Ramos (cell line): ENCODE measurements around the gene MOB1A.
"Not testable (repeated sequence)": the region's sequence is repeated elsewhere in the genome, so short reads cannot be mapped to it uniquely, and the experiment has no call there.

Experiments used
- in situ Hi-C: fragments of 300-500 bp; cut with MboI; formaldehyde crosslinking; loops from one replicate; pipeline ENCODE4 v1.14.3; 2022; ENCODE audit warnings: low sequenced_read_pairs; ENCODE audit not compliant: unreplicated experiment

Gene MOB1A

DNA sequence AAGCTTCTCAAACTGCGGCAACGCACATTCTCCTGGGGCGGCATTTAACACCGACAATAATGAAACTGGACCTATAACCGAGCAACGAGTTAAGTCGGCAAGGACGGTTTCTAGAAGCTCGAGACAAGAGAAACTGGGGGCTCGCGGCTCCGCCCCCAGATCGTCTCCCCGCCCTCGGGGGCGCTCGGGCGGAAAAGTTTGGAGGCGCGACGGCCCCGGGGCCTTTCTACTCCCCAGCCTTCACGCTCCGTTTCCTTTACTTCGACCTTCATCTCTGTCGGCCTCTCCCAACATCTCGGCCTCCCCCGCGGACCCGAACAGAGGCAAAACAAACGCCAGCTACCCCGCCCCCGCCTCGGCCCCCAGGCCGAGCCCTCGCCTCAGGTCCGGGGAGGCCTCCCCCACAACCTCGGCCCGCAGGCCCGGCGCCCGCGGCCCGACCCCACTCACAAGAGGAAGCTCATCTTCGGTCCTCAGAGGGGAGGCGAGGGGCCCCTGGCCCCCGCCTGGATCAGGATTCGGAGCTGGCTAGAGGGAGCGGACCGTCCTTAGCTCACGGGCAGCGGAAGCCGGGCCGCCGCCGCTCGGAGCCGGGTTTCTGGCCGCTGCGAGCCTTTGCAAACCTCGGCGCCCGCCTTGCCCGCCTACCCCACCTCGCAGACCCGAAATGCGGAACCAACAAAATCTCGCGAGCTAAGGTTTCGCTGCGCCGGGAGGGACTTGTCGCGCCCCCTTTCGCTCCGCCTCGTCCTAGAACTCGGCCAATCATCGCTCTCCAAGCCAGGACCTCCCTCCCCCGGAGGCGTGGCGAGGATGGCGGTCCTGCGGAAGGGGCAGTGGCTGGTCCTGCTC is at the start of gene MOB1A:
TSS of gene MOB1A (minus strand) at position 669 of the 852 bp plus-strand sequence. CDS start at position 464, 205 bp downstream.
- in situ Hi-C loops, result loop anchor here (25.0 kb wide), 1 partner anchor 941 kb away; the partner anchor contains the start of genes CCT7 and PRADC1

DNA sequence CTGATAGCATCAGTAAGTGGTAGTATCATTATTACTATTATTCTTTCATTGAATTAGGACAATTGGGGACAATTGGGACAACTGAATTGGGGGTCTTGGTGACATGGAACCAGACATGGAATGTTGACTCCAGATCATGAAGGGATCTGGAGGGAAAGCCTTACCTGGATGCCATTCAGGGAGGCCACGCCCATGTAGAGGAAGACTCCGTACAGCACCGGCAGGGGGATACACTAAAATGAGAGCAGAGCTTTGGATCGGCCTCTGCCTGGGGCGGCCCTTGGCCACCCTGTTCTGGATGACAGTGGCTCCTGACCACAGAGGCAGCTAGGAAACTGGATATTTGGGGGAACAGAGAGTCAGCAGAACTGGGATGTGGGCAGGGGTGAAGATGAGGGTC is 49.0 kb upstream of the MOB1A start:
- in situ Hi-C loops, result no loop called here

DNA sequence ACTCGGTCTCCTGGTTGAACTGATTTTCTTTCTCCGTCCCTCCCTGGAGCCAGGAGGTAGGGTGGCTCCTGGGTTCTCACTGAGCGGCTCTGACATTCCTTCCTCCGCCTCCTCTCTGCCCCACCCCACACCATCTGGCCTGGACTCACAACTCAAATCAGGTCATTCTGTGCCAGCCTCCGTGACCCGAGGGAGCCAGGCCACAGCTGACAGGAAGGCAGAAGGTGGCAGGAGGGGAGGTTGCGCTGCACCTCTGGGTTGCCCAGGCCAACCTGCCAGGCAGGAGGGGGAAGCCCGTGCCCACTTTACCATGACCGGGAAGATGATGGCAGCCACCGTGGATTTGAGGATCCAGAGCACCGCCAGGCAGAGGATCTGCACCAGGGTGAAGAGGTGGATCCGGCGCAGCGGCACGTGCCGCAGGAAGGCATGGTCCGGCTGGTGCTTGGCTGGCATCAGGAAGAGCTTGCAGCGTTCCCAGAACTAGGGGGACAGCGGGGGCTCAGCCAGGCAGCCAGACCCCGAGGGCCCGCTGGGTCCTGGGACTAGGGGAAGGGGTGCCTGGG is 48.1 kb upstream of the MOB1A start:
- in situ Hi-C loops, result no loop called here

DNA sequence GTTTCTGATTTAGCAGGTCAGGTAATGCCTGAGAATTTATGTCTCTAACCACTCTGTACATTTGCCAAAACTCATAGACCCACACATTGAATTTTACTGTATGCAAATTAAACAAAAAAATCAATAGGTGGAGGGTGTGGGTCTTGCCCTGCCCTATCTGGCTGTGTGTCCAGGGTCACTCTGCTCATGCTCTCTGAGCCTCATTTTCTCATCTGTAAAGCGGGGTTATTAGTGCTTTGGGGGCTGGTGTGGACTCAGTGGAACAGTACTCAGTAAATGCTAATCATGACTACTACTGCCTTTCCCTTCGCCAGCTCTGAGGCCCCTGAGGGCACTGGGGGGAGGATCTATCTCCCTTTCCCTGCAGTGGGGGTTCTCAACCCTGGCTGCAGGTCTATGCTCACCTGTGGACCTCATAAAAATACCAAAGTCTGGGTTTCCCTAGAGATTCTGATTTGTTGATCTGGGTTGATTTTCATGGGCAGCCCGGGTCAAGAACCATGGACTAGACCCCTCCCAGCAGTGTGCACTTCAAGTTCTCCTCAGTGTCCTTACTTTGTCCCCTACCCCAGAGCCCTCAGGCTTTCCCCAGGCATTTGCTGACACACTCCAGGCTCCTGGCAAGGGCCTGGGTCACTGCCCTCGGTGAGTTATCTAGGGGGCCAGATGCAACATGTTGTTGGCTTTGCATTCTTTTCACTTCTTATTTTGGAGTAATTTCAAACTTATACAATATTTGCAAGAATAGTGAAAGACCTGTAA is 47.2 kb upstream of the MOB1A start:
- in situ Hi-C loops, result no loop called here

DNA sequence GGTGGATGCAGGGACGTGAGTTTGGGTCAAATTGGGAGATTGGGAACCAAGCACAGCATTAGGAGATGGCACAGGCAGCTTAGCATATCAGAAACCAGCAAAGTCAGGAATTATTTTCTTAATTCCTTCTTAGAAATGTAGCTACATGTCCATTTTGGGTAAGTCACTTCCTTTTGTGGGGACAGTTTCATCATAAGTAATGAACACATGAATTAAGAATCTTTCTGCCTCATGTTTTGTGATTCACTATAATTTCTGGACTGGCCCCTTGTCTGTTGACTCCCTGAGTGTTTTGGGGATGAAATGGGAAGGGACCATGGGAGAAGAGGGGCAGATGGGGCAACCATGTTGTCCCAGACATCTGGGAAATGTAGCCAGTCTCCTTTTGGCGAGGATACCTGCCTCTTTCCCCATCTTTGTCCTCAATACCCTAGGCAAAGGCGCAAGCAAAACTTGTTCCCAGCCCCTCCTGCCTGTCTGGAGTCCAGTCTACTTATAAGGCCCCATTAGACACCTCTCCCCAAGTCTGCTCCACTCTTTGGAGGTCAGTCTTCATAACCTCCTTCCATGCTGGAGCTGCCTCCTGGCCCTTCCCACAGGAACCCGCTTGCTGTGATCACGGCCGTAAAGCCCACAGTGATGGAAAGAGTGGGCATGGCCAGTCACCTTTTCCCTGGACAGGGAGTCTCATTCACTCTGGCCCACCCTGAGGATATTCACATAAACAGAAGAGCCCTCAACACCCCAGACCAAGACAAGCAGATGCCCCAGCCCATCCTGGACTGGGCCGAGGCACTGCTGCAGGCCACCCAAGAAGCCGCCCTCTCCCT is 45.5 kb upstream of the MOB1A start:
- in situ Hi-C loops, result no loop called here

DNA sequence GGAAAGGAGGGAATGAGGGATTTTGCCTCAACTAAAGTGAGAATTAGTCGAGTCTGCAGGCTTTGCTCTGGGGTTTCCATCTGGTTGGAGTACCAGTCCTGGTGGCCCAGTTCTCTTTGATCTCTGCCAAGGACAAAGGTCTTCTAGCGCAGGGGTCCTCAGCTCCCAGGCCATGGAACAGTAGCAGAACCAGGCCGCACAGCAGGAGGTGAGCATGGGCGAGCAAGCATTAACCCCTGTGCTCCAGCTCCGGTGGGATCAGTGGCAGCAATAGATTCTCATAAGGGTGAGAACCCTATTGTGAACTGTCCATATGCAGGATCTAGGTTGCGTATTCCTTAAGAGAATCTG is 43.6 kb upstream of the MOB1A start:
- in situ Hi-C loops, result no loop called here

DNA sequence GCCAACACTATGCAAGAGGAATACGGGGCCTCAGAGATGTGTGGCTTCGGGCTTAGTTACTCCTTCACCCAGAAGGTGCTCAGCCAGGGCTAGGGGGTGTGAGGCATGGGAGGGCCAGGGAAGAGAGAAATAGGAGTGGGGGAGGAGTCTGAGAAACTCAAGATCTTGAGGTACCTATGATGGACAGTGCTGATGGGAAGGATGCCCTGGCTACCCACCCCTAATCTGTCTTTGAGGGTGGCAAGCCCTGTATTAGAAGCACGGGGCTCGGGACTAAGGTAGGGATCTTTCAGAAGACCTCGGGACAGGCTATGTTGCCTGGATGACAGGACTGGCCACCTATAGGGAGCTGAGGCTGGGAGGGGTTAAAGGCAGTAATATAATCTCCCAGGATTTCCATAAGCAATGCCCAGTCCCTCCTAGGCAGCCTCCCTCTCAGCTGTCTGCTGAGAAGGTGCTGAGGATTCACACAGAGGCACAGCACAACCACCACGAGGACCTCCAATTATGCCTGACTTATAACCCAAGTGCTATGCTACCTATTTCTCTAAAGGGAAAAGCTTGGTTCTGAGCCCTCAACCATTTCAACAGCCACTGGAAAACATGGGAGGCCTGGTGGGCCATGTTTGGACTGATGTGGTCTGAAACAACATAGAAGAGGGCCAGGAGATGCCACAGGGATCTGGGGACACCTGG is 43.1 kb upstream of the MOB1A start:
- in situ Hi-C loops, result no loop called here

DNA sequence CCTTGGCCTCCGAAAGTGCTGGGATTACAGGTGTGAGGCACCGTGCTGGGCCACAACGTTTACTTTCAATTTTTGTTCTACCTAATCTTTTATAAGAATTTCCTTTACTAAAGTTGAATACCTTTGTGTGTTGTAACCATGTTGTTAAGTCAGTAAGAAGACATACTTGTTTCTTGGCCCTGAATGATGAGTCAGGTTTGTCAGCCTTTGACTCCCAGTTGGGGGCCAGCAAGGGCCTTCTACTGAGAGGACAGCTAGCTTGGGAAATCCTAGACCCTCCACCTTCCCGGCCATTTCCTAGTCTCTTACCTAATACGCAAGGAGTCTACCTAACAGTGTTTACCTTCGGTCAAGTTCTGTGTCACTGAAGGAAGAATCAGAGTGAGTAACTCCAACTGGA is 42.4 kb upstream of the MOB1A start:
- in situ Hi-C loops, result no loop called here

DNA sequence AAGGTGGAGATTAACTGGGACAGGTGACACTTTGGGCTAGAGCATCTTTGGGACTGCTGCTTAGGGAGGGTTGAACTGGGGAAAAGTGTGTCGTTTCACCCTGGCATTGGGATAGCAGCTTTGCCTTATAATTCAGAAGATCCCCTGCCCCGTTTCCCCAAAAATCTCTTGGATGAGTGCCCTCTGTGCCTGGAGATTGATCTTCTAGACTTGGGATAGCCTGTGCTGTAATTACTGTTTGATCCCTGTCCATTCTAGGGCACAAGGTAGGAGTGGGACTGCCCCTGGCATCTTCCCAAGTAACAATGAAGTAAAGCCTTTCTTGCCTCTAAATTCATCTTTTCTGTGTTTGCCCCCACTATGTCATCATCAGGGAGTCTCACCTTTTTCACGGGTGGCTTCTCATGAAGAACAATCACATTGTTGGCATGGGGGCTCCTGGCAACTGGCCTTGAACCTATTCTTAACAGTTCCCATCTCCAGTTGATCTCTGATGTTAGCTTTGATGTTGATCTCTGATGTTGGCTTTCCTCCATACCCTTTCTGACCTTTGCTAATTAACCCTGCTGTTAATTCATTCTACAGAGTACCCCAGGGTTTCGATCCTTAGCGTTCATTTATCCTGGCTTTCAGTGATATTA is 41.3 kb upstream of the MOB1A start:
- in situ Hi-C loops, result no loop called here

DNA sequence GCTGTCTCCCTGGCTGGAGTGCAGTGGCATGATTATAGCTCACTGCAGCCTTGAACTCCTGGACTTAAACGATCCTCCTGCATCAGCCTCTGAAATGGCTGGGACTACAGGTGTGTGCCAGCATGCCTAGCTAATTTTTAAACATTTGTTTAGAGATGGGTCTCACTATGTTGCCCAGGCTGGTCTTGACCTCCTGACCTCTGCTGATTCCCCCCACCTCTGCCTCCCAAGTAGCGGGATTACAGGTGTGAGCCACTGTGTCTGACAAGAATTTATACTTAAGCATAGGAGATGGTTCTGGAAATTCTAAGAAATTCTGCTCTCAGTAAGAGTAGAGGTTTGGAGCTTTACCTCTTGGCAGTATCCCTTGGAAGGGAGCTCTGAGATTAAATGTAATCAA is 38.0 kb upstream of the MOB1A start:
- in situ Hi-C loops, result no loop called here

DNA sequence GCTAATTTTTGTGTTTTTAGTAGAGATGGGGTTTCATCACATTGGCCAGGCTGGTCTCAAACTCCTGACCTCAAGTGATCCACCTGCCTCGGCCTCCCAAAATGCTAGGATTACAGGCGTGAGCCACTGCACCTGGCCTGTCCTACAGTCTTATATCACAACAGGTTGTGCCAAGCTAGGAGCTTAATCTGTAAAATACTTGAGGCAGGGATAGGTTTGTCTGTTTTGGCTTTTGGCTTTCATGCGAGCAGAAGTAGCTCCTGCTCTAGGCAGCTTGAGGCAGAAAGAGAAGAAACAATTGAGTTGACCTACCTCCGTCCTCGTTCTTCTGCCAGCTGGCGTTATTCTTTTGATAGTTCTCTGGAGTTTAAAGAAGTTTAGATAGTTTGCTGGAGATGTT is 37.1 kb upstream of the MOB1A start:
- in situ Hi-C loops, result not testable (repeated sequence)

DNA sequence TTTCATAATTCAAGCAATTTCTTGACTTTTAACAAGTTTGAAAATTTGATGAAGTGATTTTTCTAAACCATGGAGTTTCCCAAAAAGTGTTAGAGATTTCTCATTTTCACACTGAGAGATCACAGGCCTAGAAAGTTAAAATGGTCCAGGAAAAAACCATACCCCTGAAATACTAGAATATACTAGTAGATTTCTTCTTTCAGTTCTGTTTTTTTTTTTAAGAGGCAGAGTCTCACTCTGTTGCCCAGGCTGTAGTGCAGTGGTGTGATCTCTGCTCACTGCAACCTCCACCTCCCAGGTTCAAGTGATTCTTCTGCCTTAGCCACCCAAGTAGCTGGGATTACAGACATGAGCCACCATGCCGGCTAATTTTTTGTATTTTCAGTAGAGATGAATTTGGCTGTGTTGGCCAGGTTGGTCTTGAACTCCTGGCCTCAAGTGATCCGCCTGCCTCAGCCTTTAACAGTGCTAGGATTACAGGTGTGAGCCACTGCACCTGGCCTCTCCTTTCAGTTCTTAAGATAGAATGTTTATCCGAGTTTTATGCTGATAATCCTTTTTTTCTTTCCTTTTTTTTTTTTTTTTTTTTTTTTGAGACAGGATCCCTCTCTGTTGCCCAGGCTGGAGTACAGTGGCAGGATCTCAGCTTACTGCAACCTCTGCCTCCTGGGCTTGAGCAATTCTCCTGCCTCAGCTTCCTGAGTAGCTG is 34.2 kb upstream of the MOB1A start:
- in situ Hi-C loops, result no loop called here

DNA sequence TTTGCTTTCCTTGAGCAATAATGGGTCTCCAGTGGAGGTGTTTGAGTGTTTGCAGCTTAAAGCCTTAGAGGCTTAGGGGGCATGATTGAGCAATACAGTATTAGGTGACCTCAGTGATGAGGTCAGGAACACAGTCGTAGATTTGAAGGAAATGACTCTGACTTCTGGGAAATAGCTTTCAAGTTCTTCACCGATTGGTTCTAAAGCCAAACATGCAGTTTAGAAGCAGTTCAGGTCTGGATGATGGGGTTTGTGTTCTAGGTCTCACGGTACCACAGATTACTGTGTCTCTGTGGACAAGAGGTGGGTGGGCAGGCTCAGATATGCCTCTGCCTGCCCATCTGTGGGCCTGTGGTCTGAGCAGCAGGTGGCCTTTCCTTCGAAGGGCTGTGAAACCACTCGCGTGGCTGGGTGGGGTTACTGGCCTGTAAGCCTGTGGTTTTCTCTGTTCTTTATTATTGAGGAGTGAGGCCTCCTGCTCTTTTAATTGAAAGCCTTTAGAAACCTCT is 27.6 kb upstream of the MOB1A start:
- in situ Hi-C loops, result loop anchor here (5.0 kb wide), 1 partner anchor 54 kb away; no protein-coding TSS in a partner anchor

DNA sequence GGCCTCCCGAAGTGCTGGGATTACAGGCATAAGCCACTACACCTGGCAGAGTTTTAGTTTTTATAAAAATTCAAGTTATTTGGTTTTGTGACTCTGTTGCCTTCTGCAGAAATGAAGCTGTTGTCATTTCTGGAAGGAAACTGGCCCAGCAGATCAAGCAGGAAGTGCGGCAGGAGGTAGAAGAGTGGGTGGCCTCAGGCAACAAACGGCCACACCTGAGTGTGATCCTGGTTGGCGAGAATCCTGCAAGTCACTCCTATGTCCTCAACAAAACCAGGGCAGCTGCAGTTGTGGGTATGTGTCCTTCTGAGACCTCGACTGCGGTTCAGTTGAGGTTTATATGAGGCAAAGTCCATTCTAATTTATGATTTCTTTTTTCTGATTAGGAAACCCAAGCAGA is 26.9 kb upstream of the MOB1A start:
- in situ Hi-C loops, result loop anchor here (5.0 kb wide), 1 partner anchor 53 kb away; no protein-coding TSS in a partner anchor

DNA sequence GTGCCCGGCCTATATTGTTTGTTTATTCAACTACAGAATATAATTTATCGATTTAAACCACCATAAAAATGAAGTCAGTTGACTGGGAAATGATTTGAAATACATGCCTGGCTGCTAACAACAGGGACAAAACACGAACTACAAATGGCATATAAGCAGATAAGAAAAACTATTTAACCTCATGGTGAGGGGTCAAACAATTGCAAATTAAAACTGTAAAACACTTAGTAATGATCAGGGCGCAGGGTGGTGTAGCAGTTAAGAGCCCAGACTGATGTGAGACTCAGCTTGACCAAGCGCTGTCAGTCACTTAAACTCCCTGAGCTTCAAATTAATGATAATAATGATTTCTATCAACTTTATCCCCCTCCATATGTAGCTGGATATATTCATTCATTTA is 26.4 kb upstream of the MOB1A start:
- in situ Hi-C loops, result loop anchor here (5.0 kb wide), 1 partner anchor 53 kb away; no protein-coding TSS in a partner anchor

DNA sequence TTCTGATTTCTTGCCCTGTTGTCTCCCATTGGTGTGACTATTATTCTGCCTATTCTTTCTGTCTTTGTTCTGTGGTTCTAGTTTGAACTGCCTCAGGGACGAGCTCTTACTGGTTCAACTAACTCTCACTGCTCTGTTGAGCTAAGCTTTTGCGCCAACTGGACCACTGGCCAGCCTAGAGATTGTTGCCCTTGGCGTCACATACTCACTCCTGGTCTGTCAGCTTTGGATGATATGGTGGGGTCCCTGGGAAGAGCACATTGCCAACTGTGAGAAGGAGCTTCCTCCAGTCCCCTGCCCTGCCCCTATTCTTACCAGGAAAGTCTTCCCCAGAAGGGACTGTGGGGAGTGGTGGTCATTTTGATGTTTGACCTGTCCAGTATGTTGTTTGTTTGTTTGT is 25.8 kb upstream of the MOB1A start:
- in situ Hi-C loops, result no loop called here

DNA sequence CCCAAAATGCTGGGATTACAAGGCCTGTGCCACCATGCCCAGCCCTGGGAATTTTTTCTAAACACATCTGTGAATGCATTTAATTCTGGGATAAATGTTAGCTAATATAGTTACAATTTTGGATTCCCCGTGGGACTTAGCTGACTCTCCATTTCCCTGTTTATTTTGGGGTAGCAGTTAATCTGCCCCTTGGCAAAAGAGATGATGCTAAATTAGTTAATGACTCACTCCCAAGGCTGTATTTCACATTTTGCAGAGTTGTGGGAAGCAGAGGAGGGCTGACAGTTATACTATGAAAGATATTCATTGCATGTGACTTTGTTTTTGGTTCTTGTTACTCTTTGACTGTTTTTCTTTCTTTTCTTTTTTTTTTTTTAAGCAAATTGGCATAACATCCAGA is 22.9 kb upstream of the MOB1A start:
- in situ Hi-C loops, result no loop called here

DNA sequence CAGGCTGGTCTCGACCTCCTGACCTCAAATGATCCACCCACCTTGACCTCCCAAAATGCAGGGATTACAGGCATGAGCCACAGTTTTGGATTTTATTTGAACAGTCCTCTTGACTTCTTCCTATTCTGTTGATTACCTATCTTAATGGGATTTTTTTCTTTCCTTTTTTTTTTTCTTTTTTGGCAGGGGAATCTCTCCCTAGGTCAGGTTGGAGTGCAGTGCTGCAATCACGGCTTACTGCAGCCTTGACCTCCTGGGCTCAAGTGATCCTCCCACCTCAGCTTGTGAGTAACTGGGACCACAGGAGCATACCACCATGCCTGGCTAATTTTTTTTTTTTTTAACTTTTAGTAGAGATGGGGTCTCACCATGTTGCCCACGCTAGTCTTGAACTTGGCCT is 22.5 kb upstream of the MOB1A start:
- in situ Hi-C loops, result no loop called here
